GM12878 (cell line): ENCODE data around the gene DBNDD2. TPM values are rescaled to one million over a fixed set of nuclear protein-coding genes. Genes with fewer than 3 reads are reported as not detected.

ENCODE experiments used
- BMI1 ChIP-seq: fragments of 450-650 bp; IDR thresholded peaks from 2 replicates; pipeline ENCODE4 v1.6.1; 2016; ENCODE audit warnings: mild to moderate bottlenecking, moderate library complexity, borderline replicate concordance
- CBFB ChIP-seq: IDR thresholded peaks from 2 replicates; pipeline ENCODE4 v1.6.1; 2016; ENCODE audit warnings: antibody characterized with exemption, low read depth
- CBX3 ChIP-seq: fragments of 200-600 bp; sonication (generic); IDR thresholded peaks from 2 replicates; pipeline ENCODE4 v1.6.1; 2016; ENCODE audit warnings: low read depth, borderline replicate concordance
- CHD1 ChIP-seq: IDR thresholded peaks from 2 replicates; pipeline ENCODE4 v1.6.1; 2012; ENCODE audit warnings: low read depth, low read length, improper control_type of control experiment
- CTCF ChIP-seq, 3 experiments: IDR thresholded peaks in 2 of 3; conservative IDR thresholded peaks in 1 of 3; 2 replicates each; pipeline ENCODE4 v1.5.1; 2011; ENCODE audit warnings: low read depth in 3 of 3, low read length in 3 of 3, mild to moderate bottlenecking in 3 of 3, control low read depth in 2 of 3, moderate library complexity in 2 of 3, inconsistent platforms in 1 of 3, mixed read lengths in 1 of 3; ENCODE audit not compliant: control insufficient read depth in 2 of 3, insufficient read depth in 1 of 3; ENCODE audit errors: extremely low read depth in 1 of 3
- EP300 ChIP-seq, 2 experiments: fragments of 150-350 bp in 1 of 2; IDR thresholded peaks; 2 replicates each; pipeline ENCODE4 v1.6.1; 2011 to 2012; ENCODE audit warnings: low read depth in 2 of 2, low read length in 2 of 2, borderline replicate concordance in 1 of 2, improper control_type of control experiment in 1 of 2, inconsistent platforms in 1 of 2; ENCODE audit not compliant: control insufficient read depth in 1 of 2
- JUNB ChIP-seq: IDR thresholded peaks from 2 replicates; pipeline ENCODE4 v1.6.1; 2016; ENCODE audit warnings: antibody characterized with exemption, mild to moderate bottlenecking
- LARP7 ChIP-seq: fragments of 450-650 bp; IDR thresholded peaks from 2 replicates; pipeline ENCODE4 v1.6.1; 2017; ENCODE audit warnings: mild to moderate bottlenecking
- MYB ChIP-seq: fragments of 150-350 bp; IDR thresholded peaks from 2 replicates; pipeline ENCODE4 v1.6.1; 2014; ENCODE audit warnings: mild to moderate bottlenecking, low read depth, low read length, borderline replicate concordance
- NBN ChIP-seq: fragments of 450-650 bp; IDR thresholded peaks from 2 replicates; pipeline ENCODE4 v1.6.1; 2016
- POLR2AphosphoS5 ChIP-seq: IDR thresholded peaks from 2 replicates; pipeline ENCODE4 v1.6.1; 2011; ENCODE audit warnings: mild to moderate bottlenecking, low read length, inconsistent platforms
- RELB ChIP-seq: fragments of 450-650 bp; IDR thresholded peaks from 2 replicates; pipeline ENCODE4 v1.6.1; 2017; ENCODE audit warnings: low read depth, mild to moderate bottlenecking, moderate library complexity
- REST ChIP-seq: IDR thresholded peaks from 2 replicates; pipeline ENCODE4 v1.6.1; 2012; ENCODE audit warnings: mild to moderate bottlenecking, low read depth, low read length
- SIN3A ChIP-seq: IDR thresholded peaks from 2 replicates; pipeline ENCODE4 v1.6.1; 2012; ENCODE audit warnings: low read depth, low read length, improper control_type of control experiment
- SPI1 ChIP-seq: IDR thresholded peaks from 2 replicates; pipeline ENCODE4 v1.6.1; 2011; ENCODE audit warnings: low read depth, mild to moderate bottlenecking, low read length, moderate library complexity, borderline replicate concordance; ENCODE audit not compliant: insufficient read depth
- USF1 ChIP-seq: IDR thresholded peaks from 2 replicates; pipeline ENCODE4 v1.6.1; 2011; ENCODE audit warnings: borderline replicate concordance, low read depth, mild to moderate bottlenecking, moderate library complexity, mixed read lengths, low read length; ENCODE audit not compliant: insufficient read depth; ENCODE audit errors: extremely low read length
- ZBTB4 ChIP-seq: fragments of 450-650 bp; formaldehyde crosslinking; IDR thresholded peaks from 2 replicates; pipeline ENCODE4 v1.4.0; 2022; ENCODE audit warnings: mild to moderate bottlenecking, moderate library complexity
- polyA plus RNA-seq, 11 experiments: library from polyadenylated mRNA; depleted of rRNA in 4 of 11; unstranded in 6 of 11; stranded (reverse) in 5 of 11; fragments of >200 nt; fragmentation: Nextera tagmentation in 4 of 11; fragmentation: Illumina TruSeq in 1 of 11; extraction: Ambion mirVana in 4 of 11; extraction: Trizol in 1 of 11; gene quantifications; 1 replicate in 1 of 11; 2 replicates in 10 of 11; pipeline versions ENCODE4 v1.2.1 to v1.2.3, GENCODE V29; 2011 to 2016; ENCODE audit warnings: inconsistent platforms in 2 of 11, missing spikeins in 2 of 11, low read depth in 1 of 11
- total RNA-seq, 4 experiments: library from RNA; depleted of rRNA in 3 of 4; stranded (reverse); fragments of >200 nt in 3 of 4; fragmentation: Illumina TruSeq in 1 of 4; extraction: Trizol in 1 of 4; gene quantifications; 2 replicates each; pipeline versions ENCODE4 v1.2.1 to v1.2.3, GENCODE V29; 2013 to 2021

The DBNDD2 gene
- total and polyA plus RNA-seq, 10 of the 15 experiments (the other 5 are each of a cell fraction or from before 2014, with no cell fraction given) = 0.17 to 5.7 (median 0.49) TPM; not detected in 1

GRCh38 chr20:45432294-45432693, 24.2 kb downstream of the DBNDD2 start (continued):
- no peak for TF ChIP-seq CTCF (IDR thresholded peaks at IDR 0.05 in 2 of 3, conservative IDR thresholded peaks at IDR 0.05 in 1 of 3; ENCODE audit: control insufficient read depth in 2 of 3, extremely low read depth in 1 of 3, insufficient read depth in 1 of 3, low read depth in 3 of 3, low read length in 3 of 3)
- peak; percentile 40 for TF ChIP-seq JUNB
- no peak for TF ChIP-seq SIN3A
- TF ChIP-seq USF1 = no peak
- TF ChIP-seq POLR2AphosphoS5 = no peak
- TF ChIP-seq REST = no peak
- no peak; a peak in 1 of 4 replicates for TF ChIP-seq EP300 (IDR thresholded peaks at IDR 0.05; ENCODE audit: borderline replicate concordance in 1 of 2, control insufficient read depth in 1 of 2, low read depth in 2 of 2, low read length in 2 of 2)
- TF ChIP-seq CHD1 = no peak
- TF ChIP-seq ZBTB4 = no peak
- peak; percentile 42 for TF ChIP-seq RELB
- no peak for TF ChIP-seq MYB
- no peak for TF ChIP-seq BMI1
- no peak for TF ChIP-seq LARP7
- no peak for TF ChIP-seq CBFB
- TF ChIP-seq NBN = no peak
- peak; percentile 59; the same call in 1 of the 2 replicates for TF ChIP-seq SPI1
- TF ChIP-seq CBX3 = no peak
